ENCODE data around the gene TSPAN11. TPM values are rescaled to one million over a fixed set of nuclear protein-coding genes. Genes with fewer than 3 reads are reported as not detected.

TSPAN11 gene
- total RNA-seq, 2 donors from 2014 or later = 2.5 to 4.1 TPM

DNA sequence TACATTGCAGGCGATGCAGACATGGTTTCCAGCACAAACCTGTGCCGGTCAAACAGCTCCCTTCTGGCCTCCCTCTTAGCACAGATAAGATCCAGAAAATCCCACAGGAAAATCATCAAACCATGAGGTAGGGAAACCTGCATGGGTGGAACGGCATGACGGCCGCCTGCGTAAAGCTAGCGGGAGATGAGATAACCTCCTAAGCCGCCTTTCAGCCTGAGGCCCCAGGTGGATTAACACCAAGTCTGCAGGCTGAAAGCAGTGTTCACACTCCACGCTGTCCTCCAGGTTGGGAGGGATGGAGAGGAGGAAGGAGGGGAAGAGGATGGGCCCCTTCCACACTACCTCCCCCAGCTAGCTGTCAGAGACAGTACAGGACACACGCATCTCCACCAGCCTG is 63.8 kb downstream of the TSPAN11 start:
- TF ChIP-seq, protein P1, sequence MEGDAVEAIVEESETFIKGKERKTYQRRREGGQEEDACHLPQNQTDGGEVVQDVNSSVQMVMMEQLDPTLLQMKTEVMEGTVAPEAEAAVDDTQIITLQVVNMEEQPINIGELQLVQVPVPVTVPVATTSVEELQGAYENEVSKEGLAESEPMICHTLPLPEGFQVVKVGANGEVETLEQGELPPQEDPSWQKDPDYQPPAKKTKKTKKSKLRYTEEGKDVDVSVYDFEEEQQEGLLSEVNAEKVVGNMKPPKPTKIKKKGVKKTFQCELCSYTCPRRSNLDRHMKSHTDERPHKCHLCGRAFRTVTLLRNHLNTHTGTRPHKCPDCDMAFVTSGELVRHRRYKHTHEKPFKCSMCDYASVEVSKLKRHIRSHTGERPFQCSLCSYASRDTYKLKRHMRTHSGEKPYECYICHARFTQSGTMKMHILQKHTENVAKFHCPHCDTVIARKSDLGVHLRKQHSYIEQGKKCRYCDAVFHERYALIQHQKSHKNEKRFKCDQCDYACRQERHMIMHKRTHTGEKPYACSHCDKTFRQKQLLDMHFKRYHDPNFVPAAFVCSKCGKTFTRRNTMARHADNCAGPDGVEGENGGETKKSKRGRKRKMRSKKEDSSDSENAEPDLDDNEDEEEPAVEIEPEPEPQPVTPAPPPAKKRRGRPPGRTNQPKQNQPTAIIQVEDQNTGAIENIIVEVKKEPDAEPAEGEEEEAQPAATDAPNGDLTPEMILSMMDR (IDR thresholded peaks at IDR 0.05) = no peak
- DNase-seq (ENCODE audit: low spot score) = no peak
- no peaks in the 10 kb centered on the region for H3K36me3 ChIP-seq
- H3K27ac ChIP-seq = no peak overlapping the region
- no peaks in the 10 kb centered on the region for H3K27me3 ChIP-seq
- no peak overlapping the region for H3K4me3 ChIP-seq
- peaks cover 0 to 7% of the 10 kb centered on the region in 2 donors for H3K4me1 ChIP-seq
- H3K9me3 ChIP-seq = no peaks in the 10 kb centered on the region

DNA sequence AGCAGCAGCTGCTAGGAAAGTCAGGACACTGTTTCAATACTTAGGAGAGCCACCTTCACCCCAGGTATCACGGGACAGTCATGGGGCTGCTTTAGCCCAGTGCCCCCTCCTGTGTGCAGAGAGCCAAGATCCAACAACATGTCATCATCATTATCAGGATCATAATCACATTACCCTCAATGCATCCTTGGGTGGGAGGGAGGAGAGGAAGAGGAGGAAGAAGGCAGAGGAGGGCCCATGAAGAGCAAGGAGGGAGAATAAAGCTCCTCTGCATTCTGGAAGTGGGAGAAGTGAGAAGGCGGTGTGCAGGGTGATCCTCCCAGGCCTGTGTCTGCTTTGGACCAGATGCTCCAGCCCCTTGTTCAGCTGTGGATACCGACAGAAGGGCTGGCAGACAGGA is 64.2 kb downstream of the TSPAN11 start:
- DNase-seq (ENCODE audit: low spot score) = no peak

DNA sequence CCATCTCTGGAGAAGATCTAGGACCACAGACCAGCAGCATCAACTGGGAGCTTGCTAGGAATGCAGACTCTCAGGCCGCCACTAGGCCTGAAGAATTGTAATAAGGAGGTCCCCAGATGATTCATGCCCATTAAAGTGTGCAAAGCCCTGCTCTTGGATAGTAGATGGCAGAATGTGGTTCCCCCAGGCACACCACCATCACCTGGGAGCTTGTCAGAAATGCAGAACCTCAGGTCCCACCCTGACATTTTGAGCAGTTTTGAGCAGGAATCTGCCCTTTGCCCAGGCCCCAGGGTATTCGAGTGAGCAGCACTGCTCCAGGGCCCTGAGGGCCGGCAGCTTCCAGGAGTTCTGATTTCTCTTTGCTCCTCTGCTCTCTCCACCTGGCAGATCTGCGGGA is 64.9 kb downstream of the TSPAN11 start:
- Histone ChIP-seq H3K27ac (no peak overlapping the region), H3K4me3 (no peak overlapping the region), H3K27me3 (no peaks in the 10 kb centered on the region), H3K4me1 (peaks cover 0 to 7% of the 10 kb centered on the region in 2 donors), H3K36me3 (no peaks in the 10 kb centered on the region), H3K9me3 (no peaks in the 10 kb centered on the region)
- TF ChIP-seq, protein P1 (IDR thresholded peaks at IDR 0.05) = no peak
- no peak for DNase-seq (ENCODE audit: low spot score)

More for the DNA sequence above, 64.2 kb downstream of the TSPAN11 start:
- Histone ChIP-seq H3K4me1 (peaks cover 0 to 7% of the 10 kb centered on the region in 2 donors), H3K27me3 (no peaks in the 10 kb centered on the region), H3K36me3 (no peaks in the 10 kb centered on the region), H3K9me3 (no peaks in the 10 kb centered on the region), H3K4me3 (no peak overlapping the region), H3K27ac (no peak overlapping the region)
- TF ChIP-seq, protein P1 (IDR thresholded peaks at IDR 0.05) = no peak

DNA sequence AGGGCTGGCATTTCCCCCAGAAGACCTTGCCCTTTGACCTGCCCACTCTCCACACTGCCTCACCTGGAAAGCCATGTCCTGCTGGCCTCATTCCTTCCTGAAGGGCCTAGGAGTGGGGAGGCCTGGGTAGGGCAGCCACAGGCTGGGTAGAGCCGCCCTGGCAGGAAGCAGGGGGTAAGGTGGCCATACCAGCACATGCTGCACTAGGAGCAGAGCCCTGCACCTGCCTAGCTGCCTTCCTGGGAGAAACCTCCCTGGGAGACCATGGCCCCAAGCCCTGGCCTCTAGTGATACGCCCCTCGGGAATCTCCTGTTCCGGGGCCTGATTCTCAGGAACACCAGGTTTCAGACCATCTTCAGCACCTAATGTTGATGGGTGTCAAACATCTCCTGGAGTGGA is 65.8 kb downstream of the TSPAN11 start:
- Histone ChIP-seq H3K4me3 (no peak overlapping the region), H3K27ac (no peak overlapping the region), H3K9me3 (no peaks in the 10 kb centered on the region), H3K4me1 (peaks cover 0 to 7% of the 10 kb centered on the region in 2 donors), H3K27me3 (no peaks in the 10 kb centered on the region), H3K36me3 (no peaks in the 10 kb centered on the region)
- no peak for DNase-seq (ENCODE audit: low spot score)
- TF ChIP-seq, protein P1 (IDR thresholded peaks at IDR 0.05) = no peak

DNA sequence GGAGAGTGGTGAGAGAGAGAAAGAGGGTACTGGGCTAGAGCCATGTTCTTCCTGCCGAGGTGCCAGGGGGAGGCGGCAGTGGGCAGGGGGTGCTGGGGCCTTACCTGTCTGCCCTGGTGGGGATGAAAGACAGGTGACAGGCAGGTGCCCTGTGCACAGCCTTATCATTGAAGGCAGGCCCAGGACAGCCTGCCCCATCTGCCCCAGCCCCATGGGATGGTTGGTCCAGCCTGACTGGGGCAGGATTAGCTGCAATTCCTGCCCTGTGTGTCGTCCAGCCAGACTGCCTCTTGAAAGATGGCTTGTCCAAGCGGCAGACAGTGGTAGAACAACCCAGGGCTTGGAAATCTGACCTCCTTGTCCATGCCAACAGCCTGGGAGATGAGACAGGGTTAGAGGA is 67.2 kb downstream of the TSPAN11 start:
- H3K27ac ChIP-seq = no peak overlapping the region
- H3K9me3 ChIP-seq = no peaks in the 10 kb centered on the region
- peaks cover 0 to 7% of the 10 kb centered on the region in 2 donors for H3K4me1 ChIP-seq
- DNase-seq (ENCODE audit: low spot score) = no peak
- TF ChIP-seq, protein P1 (IDR thresholded peaks at IDR 0.05) = no peak
- H3K4me3 ChIP-seq = no peak overlapping the region
- H3K36me3 ChIP-seq = no peaks in the 10 kb centered on the region
- H3K27me3 ChIP-seq = no peaks in the 10 kb centered on the region

DNA sequence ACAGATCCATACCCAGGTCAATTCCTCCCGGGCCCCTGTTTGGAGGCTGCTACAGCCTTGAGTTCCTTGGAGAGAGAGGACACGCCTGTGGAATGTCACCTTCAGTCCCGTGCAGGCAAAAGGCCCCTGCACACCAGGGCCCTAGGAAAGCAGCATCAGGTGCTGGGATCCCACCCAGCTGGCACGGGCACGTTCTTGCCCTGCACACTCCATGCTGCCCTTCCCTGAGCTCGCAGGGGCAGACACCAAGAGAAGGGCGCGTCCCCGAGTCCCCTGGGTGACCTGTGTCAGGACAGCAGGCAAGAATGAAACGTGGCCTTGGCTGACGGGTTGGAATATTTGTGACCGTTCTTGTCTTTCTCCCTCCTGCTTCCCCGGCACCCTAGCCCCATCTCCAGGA is 67.7 kb downstream of the TSPAN11 start:
- Histone ChIP-seq H3K27me3 (no peaks in the 10 kb centered on the region), H3K9me3 (no peaks in the 10 kb centered on the region), H3K27ac (no peak overlapping the region), H3K4me3 (no peak overlapping the region), H3K36me3 (no peaks in the 10 kb centered on the region), H3K4me1 (peaks cover 0 to 3% of the 10 kb centered on the region in 2 donors)
- TF ChIP-seq, protein P1 (IDR thresholded peaks at IDR 0.05) = no peak
- no peak for DNase-seq (ENCODE audit: low spot score)

Measured in right atrium auricular region (tissue), 2 donors.